ENCODE data around the gene OR1S1. TPM values are rescaled to one million over a fixed set of nuclear protein-coding genes. Genes with fewer than 3 reads are reported as not detected.

Gene OR1S1
- total RNA-seq: not detected

GRCh38 chr11:58212420-58212819, at the start of gene OR1S1:
Gene OR1S1 (plus strand): TSS chr11:58212720.

GRCh38 chr11:58188770-58189169, 23.8 kb upstream of the OR1S1 start, which contains the start of gene OR9Q2:
Gene OR9Q2 (plus strand): TSS chr11:58189070. CDS start chr11:58190491, 1,421 bp downstream.

GRCh38 chr11:58204042-58204441, 8.5 kb upstream of the OR1S1 start, which contains the start of gene OR1S2:
Gene OR1S2 (minus strand): TSS chr11:58204142. CDS start chr11:58204142, 0 bp downstream.

Other genes starting within 250 kb of the OR1S1 start
- not detected for gene OR9Q1, start 188.8 kb upstream of the OR1S1 start, total RNA-seq
- gene OR6Q1, start 181.8 kb upstream of the OR1S1 start, total RNA-seq: not detected
- gene OR9I1, start 87.2 kb upstream of the OR1S1 start, total RNA-seq: not detected
- not detected for gene OR9Q2, start 23.6 kb upstream of the OR1S1 start, total RNA-seq
- not detected for gene OR1S2, start 8.6 kb upstream of the OR1S1 start, total RNA-seq
- not detected for gene OR10Q1, start 16.2 kb downstream of the OR1S1 start, total RNA-seq
- not detected for gene OR10W1, start 55.5 kb downstream of the OR1S1 start, total RNA-seq
- not detected for gene OR5B17, start 146.3 kb downstream of the OR1S1 start, total RNA-seq
- not detected for gene OR5B3, start 194.2 kb downstream of the OR1S1 start, total RNA-seq
- gene OR5B2, start 215.4 kb downstream of the OR1S1 start, total RNA-seq: not detected
- not detected for gene OR5B12, start 229.5 kb downstream of the OR1S1 start, total RNA-seq

All from diencephalon (tissue), 1 donor.